ENCODE data around the gene ASS1.
"Not testable (repeated sequence)": the region's sequence is repeated elsewhere in the genome, so short reads cannot be mapped to it uniquely, and the experiment has no call there.

Gene ASS1

DNA sequence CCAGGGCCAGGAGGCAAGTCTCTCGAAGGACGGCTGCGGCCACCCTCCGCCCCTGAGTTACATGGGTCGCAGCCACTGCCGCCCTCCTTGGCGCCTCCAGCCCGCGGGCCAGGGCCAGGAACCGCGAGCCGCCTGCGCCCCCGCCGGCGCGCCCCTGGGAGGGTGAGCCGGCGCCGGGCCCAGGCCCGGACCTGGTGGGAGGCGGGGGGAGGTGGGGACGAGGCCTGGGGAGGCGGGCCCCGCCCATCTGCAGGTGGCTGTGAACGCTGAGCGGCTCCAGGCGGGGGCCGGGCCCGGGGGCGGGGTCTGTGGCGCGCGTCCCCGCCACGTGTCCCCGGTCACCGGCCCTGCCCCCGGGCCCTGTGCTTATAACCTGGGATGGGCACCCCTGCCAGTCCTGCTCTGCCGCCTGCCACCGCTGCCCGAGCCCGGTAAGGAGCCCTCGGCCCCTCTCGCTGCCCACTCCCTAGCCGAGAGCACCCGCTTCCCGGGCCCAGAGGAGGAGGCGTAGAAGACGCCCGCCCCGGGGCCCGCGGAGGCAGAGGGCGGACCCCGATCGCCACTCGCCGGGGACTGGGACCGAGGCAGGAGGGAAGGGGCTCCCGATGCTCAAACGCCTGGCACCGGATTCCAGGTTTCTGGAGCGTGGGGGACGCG is at the start of gene ASS1:
Gene ASS1 (plus strand): TSS at position 397 of the 657 bp plus-strand sequence. CDS start 7,268 bp downstream, outside the sequence.
- no peak for DNase-seq

DNA sequence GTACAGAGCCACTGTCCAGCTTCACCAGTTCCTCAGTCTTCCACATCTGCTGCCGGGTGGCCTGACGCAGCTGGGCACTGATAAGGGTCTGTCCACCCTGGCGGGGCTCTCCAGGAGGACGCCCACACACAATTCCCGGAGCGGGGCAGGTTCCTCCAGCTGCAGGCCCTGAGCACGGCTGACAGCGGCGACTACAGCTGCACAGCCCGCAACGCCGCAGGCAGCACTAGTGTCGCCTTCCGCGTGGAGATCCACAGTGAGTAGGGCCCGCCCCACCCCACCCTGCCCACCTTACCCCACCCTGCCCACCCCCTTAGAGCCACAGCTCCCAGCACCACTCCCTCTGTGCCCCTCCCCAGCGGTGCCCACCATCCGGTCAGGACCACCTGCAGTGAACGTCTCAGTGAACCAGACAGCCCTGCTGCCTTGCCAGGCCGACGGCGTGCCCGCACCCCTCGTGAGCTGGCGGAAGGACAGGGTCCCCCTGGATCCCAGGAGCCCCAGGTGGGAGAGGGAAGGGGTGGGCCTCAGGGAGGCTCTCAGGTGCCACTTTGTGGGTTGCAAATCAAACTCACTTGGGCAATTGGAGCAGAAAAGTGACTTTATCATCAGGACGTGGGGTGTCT is 48.8 kb upstream of the ASS1 start:
- DNase-seq = no peak

DNA sequence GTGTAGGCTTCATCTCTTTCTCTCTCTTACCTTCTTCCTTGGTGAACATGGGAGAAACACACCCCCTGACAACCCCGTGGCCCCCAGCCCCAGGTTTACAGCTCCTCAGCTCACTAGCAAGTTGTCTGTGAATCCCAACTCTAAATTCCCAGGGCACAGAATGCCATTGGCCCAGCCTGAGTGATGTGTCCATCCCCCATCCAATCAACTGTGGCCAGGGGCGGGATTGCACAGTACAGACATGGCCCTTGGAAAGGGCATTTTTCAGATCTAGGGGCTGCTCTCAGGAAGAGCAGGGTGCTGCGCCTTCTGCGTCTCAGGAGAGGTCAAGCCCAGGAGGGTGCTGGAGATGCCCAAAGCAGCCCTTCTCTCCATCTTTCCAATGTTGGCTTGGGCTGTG is 48.2 kb upstream of the ASS1 start:
- no peak for DNase-seq

DNA sequence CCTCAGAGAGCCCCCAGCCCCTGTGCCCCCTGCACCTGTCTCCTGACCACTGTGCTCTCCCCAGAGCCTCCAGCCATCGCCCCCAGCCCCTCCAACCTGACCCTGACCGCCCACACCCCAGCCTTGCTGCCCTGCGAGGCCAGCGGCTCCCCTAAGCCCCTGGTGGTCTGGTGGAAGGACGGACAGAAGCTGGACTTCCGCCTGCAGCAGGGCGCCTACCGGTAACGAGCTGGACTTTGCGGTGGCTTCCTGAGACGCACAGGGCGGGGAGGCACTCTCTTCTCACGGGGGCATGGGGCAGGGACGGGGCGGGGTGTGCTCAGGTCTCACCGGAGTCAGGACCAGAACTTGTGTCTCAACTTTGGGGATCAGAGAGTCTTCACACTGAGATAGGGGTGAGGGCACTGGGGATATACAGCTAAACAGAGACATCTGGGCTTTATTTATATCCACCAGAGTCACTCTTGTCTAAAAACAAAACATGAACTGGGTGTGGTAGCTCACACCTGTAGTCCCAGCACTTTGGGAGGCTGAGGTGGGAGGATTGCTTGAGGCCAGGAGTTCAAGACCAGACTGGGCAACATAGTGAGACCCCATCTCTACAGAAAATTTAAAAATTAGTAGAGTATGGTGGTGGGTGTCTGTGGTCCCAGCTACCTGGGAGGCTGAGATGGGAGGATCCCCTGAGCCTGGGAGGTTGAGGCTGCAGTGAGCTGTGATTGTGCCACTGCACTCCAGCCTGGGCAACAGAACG is 46.1 kb upstream of the ASS1 start:
- DNase-seq = no peak

DNA sequence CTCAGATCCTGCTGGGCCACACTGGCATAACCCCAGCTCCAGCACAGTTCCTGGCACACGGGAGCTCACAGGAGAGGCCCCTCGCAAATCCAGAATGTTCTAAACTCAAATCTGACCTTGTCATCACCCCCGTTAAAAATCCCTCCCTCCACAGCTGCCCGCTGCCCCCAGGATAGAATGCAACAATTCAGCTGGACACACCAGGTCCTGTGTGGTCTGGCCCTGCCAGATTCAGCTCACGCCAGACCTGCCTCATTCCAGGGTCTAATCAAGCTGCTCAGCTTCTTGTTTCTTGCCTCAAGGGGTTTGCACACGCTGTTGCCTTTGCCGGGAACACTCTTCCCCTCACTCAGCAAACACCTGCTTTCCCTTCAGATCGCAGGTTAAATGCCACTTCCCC is 45.0 kb upstream of the ASS1 start:
- DNase-seq = no peak

DNA sequence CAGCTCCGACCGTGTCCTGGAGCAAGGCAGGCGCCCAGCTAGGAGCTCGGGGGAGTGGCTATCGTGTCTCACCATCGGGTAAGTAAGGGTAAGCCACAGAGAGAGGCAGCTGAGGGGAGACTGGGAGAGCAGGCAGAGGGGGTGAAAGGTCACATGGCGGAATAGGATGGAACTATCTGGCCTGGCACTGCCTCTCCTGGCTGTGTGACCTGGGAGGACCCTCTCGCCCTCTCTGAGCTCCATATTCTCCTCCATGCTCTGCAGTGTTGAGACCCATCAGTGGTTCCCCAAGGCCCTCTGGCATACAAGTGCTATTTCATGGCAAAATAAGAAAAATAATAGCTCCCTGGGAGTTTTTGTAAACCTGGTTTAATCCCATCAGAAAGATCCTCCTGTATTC is 43.9 kb upstream of the ASS1 start:
- DNase-seq = no peak

DNA sequence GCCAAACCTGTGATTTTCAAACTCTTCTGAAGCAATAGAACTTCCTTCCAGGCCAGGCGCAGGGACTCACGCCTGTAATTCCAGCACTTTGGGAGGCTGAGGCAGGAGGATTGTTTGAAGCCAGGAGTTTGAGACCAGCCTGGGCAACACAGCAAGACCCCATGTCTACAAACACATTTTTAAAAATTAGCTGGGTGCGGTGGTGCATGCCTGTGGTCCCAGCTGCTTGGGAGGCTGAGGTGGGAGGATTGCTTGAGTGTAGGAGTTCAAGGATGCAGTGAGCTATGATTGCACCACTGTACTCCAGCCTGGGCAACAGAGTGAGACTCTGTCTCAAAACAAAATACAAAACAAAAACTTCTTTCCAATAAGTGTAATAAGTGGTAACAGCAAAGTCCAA is 43.0 kb upstream of the ASS1 start:
- not testable (repeated sequence) for DNase-seq

DNA sequence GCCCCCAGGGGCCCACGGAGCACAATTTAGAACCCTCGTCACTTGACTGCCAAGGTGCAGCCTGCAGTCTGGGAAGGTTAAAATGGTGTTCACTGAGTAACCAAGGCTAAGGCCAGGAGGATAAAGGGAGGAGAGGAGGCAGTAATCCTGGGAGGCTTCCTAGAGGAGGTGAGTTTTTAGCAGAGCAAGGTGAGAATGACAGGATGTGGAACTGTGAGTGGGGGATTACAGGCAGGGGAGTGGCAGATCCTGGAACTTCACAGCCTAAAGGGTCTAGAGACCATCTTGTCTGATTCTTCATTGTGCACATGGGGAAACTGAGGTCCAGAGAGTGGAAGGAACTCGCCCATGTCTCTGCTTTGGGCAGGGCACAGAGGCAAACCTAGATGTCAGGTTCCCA is 42.5 kb upstream of the ASS1 start:
- DNase-seq = no peak

DNA sequence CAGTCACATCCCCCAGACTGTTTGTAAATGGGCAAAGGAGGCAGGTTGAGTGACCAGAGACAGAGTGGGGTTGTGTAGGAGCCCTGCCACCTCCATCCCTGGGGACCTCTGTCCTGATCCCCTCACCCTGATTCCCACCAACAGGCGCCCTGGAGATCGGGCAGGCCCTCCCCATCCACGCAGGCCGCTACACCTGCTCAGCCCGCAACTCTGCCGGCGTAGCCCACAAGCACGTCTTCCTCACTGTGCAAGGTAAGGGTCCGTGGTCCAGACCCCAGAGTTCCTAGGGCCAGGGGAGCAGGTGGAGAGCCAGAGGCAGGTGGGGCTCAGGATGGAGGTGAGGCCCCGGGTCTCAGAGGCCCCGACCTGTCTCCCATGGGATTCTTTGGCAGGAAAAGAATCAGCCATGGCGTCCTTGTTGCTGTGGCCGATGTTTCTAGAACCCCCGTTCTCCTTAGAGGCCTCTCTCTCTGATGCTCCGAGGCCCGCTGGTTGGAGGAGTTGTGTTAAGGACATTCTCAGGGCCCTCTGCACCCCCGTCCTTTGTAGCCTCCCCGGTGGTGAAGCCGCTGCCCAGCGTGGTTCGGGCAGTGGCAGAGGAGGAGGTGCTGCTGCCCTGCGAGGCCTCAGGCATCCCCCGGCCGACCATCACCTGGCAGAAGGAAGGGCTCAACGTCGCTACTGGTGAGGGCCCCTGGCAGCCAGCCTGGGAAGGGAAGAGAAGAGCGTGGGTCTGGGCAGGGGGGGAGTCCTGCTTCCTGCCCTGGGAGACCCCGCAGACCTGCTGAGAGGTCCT is 41.9 kb upstream of the ASS1 start:
- no peak for DNase-seq

DNA sequence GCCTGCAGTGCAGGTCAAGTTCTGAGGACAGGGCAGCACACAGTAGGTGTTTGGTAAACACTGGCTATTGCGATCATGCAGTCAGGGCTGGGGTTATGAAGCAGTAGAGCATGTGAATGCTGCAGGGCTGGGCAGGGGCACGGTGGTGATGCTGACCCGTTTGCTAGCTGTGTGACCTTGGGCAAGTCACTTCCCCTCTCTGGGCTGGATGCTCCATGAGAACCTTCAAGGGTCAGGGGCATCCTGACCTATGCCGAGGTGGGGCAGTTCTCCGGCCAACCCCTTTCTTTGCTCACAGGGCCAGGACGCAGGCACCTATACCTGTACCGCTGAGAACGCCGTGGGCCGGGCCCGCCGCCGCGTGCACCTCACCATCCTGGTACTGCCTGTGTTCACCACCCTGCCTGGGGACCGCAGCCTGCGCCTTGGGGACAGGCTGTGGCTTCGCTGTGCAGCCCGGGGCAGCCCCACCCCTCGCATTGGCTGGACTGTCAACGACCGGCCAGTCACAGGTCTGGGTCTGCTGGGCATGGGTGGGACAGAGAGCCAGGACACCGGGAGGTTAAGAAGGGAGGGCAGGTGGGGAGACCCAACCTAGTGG is 39.0 kb upstream of the ASS1 start:
- DNase-seq = no peak

DNA sequence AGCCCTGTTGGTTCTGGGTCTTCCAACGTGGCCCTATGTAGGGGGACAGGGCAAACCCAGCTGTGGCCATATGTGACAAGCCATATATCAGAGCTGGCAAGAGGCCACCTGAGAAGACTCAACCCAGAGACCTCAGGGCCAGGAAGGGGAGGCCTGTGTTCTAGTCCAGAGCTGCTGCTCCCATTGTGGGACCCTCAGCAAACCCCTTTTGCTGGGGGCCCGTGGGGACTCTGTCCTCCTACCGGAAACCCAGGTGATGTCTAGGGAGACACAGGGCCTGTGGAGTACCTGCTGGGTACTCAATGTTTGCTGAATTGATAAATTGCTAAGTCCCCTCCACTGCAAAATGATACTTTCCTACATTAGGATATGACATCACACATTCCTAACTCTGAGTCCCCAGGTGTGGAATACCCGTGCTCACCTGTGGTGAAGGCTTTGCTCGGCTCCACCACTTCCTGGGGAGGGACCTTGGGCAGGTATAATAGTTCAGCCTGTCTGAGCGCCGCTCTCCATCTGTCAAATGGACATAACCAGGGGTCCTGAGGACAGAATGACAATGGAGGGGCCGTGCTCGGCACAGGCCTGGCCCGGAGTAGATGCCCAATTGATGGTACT is 38.4 kb upstream of the ASS1 start:
- no peak for DNase-seq

DNA sequence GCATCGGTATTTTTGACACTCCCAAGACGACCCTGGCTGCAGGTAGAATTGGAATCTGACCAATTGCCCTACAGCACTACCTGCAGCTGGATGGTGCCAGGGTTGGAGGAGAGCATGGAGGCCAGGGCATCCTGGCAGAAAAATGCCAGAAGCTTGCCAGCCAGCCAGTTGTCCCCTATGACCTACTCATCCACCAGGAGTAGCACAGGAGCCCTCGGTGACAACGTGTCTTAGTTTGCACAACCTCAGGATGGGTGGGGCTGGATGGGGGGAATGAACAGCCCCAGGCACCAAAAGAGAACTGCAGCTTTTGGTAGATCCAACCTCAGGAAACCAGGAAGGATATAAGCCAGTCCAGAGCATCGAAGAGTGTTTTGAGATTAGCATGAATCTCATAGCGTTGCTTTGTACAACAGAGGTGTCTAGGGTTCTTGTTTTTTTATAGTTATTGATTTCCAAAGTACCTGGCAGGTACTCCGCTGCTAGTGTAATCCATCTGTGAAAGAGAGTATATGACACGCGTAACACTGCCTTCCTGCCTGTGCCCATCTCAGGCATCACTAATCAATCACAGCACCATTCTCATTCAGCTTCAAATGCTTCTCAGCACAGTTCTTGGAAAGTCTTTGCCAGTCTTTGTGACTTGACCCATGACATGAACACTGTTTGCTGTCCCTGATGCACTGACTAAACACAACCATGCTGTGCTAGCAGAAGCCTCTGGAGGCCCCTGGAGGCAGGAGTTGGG is 36.7 kb upstream of the ASS1 start:
- no peak for DNase-seq

DNA sequence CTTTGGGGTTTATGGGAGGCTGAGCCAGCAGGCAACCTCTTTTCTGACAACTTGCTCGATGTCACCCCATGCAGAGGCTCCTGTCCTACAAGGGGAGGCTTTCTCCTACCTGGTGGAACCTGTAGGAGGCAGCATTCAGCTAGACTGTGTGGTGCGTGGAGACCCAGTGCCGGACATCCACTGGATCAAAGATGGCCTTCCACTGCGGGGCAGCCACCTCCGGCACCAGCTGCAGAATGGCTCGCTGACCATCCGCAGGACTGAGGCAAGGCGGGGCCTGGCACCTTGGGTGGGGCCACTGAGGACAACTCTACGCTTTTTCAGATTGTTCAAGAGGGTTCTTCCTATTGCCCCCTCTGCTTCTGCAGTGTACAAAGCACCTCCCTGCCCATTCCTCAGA is 36.1 kb upstream of the ASS1 start:
- DNase-seq = no peak

DNA sequence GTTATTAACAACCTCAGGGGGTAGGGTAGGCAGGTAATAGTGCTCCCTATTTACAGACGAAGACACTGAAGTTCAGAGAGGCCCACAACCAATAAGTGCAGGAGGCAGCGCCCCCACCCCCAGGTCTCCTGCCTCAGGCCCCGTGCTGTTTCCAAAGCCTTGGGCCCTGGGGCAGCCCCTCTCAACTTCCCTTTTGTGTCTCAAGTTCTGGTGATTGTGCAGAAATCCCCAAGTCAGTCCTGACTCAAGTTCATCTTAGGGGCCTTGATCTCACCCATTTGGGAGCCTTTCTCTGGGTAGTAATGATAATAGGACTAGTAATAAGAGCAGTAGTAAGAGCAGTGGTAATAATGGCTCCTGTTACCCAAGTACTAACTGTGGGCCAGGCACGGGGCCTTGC is 35.5 kb upstream of the ASS1 start:
- DNase-seq = no peak

DNA sequence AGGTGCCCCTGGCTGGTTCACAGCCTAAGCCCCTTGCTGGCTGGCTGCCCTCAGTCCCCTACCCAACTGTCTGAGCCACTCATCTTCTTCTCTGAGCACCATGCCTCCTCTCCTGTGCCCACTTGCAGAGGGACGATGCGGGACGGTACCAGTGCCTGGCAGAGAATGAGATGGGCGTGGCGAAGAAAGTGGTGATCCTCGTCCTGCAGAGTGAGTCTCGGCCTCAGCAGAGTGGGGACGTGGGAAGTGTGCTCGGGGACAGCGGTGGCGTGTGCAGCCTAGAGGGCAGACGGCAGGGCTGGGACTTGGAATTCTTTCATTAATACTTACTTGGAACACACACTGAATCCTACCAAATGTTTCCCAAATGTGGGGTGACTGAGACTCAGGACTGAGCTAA is 34.3 kb upstream of the ASS1 start:
- DNase-seq = no peak

DNA sequence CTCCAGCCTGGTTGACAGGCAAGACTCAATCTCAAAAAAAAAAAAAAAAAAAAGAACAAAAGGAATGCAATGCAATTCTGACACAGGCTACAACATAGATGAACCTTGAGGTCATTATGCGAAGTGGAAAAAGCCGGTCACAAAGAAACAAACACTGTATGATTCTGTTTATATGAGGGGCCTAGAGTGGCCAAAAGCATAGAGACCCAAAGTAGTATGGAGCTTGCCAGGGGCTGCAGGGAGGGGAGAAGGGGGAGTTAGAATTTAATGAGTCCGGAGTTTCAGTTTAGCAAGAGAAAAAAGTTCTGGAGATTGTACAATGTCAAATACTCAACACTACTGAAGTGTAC is 33.2 kb upstream of the ASS1 start:
- DNase-seq = no peak

DNA sequence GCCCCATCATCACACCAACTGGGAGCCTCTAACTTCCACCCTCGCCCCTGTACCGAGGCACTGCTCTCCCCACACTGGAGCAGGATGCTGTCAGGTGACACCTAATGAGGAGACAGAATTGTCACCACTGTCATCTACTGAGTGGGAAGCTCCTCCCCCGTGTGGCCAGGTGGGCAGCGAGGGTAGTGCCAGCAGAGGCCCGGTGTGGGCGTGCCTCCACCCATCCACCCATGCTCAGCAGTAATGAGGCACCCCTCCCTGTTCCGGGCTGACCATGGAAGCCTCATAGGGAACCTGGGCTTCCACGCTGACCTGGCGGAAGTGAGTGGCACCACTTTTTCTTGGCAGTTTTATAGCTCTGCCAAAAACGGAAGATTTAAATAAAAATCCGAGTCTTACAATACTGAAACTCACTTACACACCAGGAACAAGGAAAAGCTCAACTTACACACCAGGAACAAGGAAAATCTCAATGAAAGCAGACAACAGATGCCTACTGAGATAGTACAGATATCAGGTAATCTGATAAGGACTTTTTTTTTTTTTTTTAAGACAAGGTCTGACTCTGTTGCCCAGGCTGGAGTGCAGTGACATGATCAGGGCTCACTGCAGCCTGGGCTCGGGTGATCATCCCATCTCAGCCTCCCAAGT is 30.6 kb upstream of the ASS1 start:
- DNase-seq = no peak

DNA sequence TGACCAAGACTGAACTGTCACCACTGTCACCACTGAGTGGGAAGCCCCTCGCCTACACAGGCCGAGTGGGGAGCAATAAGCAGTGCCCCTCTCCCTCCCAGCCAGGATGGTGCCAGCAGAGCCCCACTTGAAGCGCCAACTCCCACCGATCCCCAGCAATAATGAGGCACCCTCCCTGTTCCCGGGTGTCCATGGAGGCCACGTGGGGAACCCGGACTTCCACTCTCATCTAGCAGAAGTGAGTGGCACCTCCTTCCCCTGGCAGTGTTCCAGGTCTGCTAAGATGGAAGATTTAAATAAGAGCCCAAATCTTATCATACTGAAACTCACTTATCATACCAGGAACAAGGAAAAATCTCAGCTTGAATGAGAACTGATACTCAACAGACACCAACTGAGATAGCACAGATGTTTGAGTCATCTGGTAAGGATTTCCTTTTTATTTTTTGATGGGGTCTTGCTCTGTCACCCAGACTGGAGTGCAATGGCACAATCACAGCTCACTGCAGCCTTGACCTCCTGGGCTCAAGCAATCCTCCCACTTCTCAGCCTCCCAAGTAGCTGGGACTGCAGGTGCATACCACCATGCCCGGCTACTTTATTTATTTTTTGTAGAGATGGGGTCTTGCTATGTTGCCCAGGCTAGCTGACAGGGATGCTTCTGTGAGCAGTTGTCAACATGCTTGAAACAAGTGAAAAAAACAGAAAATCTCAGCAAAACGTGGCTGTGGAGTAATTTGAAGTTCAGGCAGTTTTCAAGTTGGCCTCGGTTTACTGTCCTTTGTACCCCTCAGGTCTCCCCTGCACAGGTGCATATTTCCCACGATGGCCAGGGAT is 29.6 kb upstream of the ASS1 start:
- no peak for DNase-seq

DNA sequence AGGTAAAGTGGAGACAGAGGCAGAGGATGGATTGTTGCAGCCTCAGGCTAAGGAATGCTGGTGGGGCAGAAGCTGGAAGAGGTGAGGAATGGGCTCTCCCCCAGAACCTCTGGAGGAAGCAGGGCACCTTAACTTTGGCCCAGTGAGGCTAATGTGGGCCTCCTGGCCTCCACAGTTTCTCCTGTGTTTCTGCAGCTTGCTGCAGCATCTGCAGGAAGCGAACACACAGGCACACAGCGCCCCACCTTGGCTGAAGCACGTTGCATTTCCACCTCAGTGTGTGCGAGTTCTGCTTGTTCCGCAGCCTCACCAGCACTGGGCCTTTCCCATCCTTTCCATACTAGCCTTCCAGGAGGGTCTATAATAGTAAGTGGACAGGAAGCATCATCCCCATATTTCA is 27.2 kb upstream of the ASS1 start:
- DNase-seq = no peak

DNA sequence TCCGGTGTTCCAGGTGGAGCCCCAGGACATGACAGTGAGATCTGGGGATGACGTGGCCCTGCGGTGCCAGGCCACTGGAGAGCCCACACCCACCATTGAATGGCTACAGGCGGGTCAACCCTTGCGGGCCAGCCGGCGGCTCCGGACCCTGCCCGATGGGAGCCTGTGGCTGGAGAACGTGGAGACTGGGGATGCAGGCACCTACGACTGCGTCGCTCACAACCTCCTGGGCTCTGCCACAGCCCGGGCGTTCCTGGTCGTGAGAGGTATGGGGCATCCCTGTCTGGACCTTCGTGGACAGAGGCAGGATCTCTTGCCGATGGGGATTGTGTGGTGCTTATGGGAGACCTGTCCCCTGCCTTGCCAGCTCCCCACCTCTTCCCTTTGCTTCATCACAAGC is 26.0 kb upstream of the ASS1 start:
- no peak for DNase-seq
